Activated naive CD8-positive, alpha-beta T cell treated with anti-CD3 and anti-CD28 coated beads, Interleukin-2, amount 50 U/mL, for 16 hours (primary cell): ENCODE measurements around the gene MEOX1.

Experiments used
- DNase-seq: peaks from one replicate; pipeline ENCODE4 v3.0.0-alpha.2; 2020; ENCODE audit warnings: low read depth, low spot score

The MEOX1 gene

DNA sequence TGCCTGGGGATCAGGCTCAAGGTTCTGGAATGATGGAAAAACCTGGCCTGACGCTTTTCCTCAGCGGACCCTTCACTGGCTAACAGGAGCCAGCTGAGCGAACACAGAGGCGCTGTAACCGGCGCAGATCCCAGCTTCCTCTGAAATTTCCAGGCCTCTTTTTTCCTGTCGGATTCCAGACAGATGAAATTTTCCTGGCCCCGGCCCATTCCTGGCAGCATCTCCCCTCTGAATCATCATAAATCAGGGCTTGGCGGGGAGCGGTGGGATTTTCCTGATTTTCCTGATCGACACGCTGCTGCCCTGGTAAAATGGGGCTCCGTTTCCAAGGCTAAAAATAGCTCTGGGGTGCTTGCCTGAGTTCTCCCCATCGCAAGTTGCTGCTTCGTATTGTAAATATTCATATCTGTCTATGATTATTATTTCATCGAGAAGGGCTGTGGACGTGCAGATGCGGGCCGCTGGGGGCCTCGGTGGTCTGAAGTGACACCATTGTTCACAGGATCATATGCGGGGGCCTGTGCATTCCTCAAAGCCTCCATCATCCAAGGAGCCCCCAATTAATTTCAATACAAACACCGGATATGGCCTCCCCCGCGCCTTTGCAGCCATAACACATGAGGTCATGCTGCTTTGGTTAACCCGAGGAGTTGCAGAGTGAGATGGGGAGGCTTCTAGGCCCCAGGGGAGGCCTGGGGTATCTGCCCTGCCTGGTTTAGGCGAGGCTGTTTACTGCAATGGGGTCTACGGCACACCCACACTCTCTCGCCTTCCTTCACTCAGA lies 69.8 kb downstream of the MEOX1 start:
- DNase-seq, result no peak

DNA sequence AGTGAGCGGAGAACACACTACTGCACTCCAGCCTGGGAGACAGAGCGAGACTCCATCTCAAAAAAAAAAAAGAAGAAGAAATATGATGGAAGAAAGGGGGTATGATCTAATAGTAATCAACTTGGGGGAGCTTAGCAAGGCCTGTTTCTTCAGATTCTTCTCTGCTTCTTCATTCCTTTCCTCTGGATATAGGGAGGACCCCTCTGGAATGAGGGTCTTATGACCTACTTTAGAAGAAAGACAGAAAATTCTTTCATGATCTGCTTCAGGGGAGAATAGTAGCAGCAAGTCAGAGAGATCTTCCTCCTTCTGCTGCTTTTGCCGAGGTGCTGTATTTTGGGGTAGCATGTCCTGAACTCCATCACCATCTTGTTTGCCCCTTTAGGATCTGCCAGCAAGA lies 70.7 kb downstream of the MEOX1 start:
- DNase-seq, result no peak
